OCI-LY1 (cell line): Measurements from ENCODE around the gene GPD2.

ENCODE experiments used
- H2AFZ ChIP-seq: fragments of 200-600 bp; sonication (generic), shearing (Covaris generic); 2 replicates; pipeline ENCODE4 v1.6.0; 2014; ENCODE audit warnings: antibody characterized with exemption, mild to moderate bottlenecking, low read length
- H3F3A ChIP-seq: fragments of 200-600 bp; sonication (generic), shearing (Covaris generic); 2 replicates; pipeline ENCODE4 v1.6.0; 2014; ENCODE audit warnings: mild to moderate bottlenecking, antibody characterized with exemption, low read length, moderate library complexity; ENCODE audit not compliant: insufficient read depth
- H3K27ac ChIP-seq: fragments of 200-600 bp; sonication (generic); 2 replicates; pipeline ENCODE4 v1.5.1; 2014; ENCODE audit warnings: low read length, mixed run types, mild to moderate bottlenecking, low read depth; ENCODE audit not compliant: poor library complexity, severe bottlenecking
- H3K27me3 ChIP-seq: fragments of 200-600 bp; sonication (generic); 2 replicates; pipeline ENCODE4 v1.6.0; 2014; ENCODE audit warnings: antibody characterized with exemption, mild to moderate bottlenecking, low read length, moderate library complexity; ENCODE audit not compliant: insufficient read depth
- H3K36me3 ChIP-seq: fragments of 200-600 bp; sonication (generic); 2 replicates; pipeline ENCODE4 v1.6.1; 2014; ENCODE audit warnings: mild to moderate bottlenecking, antibody characterized with exemption, low read length, moderate library complexity, mixed read lengths; ENCODE audit not compliant: insufficient read depth
- H3K4me1 ChIP-seq: fragments of 200-600 bp; sonication (generic); 2 replicates; pipeline ENCODE4 v1.5.1; 2014; ENCODE audit warnings: mild to moderate bottlenecking, low read length, moderate library complexity; ENCODE audit not compliant: insufficient read depth, severe bottlenecking
- H3K4me2 ChIP-seq: fragments of 200-600 bp; sonication (generic), shearing (Covaris generic); 2 replicates; pipeline ENCODE4 v1.6.1; 2014; ENCODE audit warnings: low read length
- H3K4me3 ChIP-seq: fragments of 200-600 bp; sonication (generic); 2 replicates; pipeline ENCODE4 v1.5.1; 2014; ENCODE audit warnings: low read length, low read depth, mild to moderate bottlenecking, mixed read lengths; ENCODE audit not compliant: poor library complexity, severe bottlenecking
- H3K79me2 ChIP-seq: fragments of 200-600 bp; shearing (Covaris generic); 2 replicates; pipeline ENCODE4 v1.6.1; 2016; ENCODE audit warnings: mixed run types, low read length, mixed read lengths; ENCODE audit not compliant: insufficient read depth
- H3K9ac ChIP-seq: fragments of 200-600 bp; sonication (generic), shearing (Covaris generic); 2 replicates; pipeline ENCODE4 v1.6.1; 2014; ENCODE audit warnings: mild to moderate bottlenecking, low read length, mixed read lengths
- H3K9me2 ChIP-seq: fragments of 200-600 bp; sonication (generic), shearing (Covaris generic); 2 replicates; pipeline ENCODE4 v1.6.1; 2014; ENCODE audit warnings: low read depth, mild to moderate bottlenecking, low read length, mixed read lengths
- H3K9me3 ChIP-seq: fragments of 200-600 bp; shearing (Covaris generic); 2 replicates; pipeline ENCODE4 v1.6.1; 2014; ENCODE audit warnings: low read length, mixed read lengths
- H4K20me1 ChIP-seq: fragments of 200-600 bp; sonication (generic), shearing (Covaris generic); 2 replicates; pipeline ENCODE4 v1.6.0; 2016; ENCODE audit warnings: mild to moderate bottlenecking, low read length; ENCODE audit not compliant: insufficient read depth
- EZH2 ChIP-seq: fragments of 200-600 bp; sonication (generic), shearing (Covaris generic); IDR thresholded peaks from 2 replicates; pipeline ENCODE4 v1.8.0; 2017; ENCODE audit warnings: borderline replicate concordance, mixed run types, mild to moderate bottlenecking, antibody characterized with exemption, low read length, moderate library complexity, mixed read lengths
- TF ChIP-seq, protein P1 (sequence below): fragments of 200-600 bp; sonication (generic), shearing (Covaris generic); IDR thresholded peaks from 2 replicates; pipeline ENCODE4 v1.5.1; 2017; ENCODE audit warnings: mild to moderate bottlenecking, antibody characterized with exemption, low read length, moderate library complexity, mixed read lengths

The GPD2 gene

DNA sequence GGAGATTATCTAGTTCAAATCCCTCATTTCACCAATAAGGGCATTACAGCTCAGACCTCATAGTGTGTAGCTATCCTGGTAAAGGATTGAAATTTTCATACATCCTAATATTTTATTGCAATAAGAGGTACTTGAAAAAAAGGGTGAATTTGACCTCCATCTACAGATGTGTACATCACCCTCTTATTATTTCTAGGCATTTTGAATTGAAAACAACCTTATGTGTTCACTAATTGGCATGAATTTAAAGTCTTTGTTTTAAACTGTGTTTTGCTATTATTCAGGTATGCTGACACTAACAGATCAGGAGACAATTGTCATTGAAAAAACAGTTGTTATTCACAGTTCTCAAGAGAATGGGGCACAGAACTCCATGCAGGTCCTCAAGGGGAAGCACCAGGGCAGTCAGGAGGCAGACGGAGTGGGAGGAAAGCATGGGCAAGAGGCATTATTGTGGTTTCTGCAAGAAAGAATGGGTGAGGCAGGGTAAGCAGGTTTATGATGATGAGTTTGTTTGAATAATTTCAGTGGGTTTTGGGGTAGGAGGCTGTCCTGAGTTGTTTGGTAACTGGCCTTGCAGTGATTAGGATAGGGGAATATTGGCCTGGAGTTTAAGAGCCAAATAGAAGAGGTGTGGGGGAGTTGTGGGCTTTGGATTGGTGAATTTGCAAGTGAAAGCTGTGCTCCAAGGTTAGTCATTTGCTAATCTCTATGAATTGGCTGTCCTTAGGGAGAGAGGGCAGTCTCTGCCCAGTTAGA is 194.6 kb downstream of the GPD2 start:
- no peak overlapping the region for H3K4me3 ChIP-seq
- H3K36me3 ChIP-seq: no peaks in the 10 kb centered on the region
- no peaks in the 10 kb centered on the region for H3K27me3 ChIP-seq
- TF ChIP-seq EZH2: no peak
- TF ChIP-seq, protein P1, sequence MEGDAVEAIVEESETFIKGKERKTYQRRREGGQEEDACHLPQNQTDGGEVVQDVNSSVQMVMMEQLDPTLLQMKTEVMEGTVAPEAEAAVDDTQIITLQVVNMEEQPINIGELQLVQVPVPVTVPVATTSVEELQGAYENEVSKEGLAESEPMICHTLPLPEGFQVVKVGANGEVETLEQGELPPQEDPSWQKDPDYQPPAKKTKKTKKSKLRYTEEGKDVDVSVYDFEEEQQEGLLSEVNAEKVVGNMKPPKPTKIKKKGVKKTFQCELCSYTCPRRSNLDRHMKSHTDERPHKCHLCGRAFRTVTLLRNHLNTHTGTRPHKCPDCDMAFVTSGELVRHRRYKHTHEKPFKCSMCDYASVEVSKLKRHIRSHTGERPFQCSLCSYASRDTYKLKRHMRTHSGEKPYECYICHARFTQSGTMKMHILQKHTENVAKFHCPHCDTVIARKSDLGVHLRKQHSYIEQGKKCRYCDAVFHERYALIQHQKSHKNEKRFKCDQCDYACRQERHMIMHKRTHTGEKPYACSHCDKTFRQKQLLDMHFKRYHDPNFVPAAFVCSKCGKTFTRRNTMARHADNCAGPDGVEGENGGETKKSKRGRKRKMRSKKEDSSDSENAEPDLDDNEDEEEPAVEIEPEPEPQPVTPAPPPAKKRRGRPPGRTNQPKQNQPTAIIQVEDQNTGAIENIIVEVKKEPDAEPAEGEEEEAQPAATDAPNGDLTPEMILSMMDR: no peak
- H3K4me1 ChIP-seq: no peaks in the 10 kb centered on the region
- no peaks in the 10 kb centered on the region for H3K79me2 ChIP-seq
- H3K4me2 ChIP-seq: no peak overlapping the region
- no peaks in the 10 kb centered on the region for H3K9me2 ChIP-seq
- no peaks in the 10 kb centered on the region for H3K9me3 ChIP-seq
- no peak overlapping the region for H2AFZ ChIP-seq
- no peak overlapping the region for H3K27ac ChIP-seq
- no peak overlapping the region for H3K9ac ChIP-seq
- H4K20me1 ChIP-seq: no peaks in the 10 kb centered on the region
- no peaks in the 10 kb centered on the region for H3F3A ChIP-seq

DNA sequence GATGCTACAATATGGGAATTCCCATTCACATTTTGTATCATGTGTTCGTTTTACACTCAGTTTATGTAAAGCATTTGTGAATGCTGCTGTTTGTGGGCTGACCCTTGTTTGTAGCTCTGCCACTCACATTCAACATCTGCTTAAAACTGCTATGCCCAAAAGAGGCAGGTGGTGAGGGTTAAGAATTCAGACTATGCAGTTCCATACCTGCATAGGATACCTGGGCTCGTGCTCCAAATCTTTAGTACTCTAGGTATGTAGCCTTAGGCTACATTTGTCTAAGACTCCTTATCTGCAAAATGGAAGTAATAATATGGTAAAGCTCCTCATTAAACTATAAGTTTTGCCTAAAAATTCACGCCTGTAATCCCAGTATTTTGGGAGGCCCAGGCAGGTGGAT is 199.5 kb downstream of the GPD2 start:
- Histone ChIP-seq H3K27ac (no peak overlapping the region), H2AFZ (no peak overlapping the region), H3K4me1 (no peaks in the 10 kb centered on the region), H3K4me3 (no peak overlapping the region), H3K27me3 (no peaks in the 10 kb centered on the region), H4K20me1 (no peaks in the 10 kb centered on the region), H3K9me3 (no peaks in the 10 kb centered on the region), H3K79me2 (no peaks in the 10 kb centered on the region), H3F3A (no peaks in the 10 kb centered on the region), H3K4me2 (no peak overlapping the region), H3K9ac (no peak overlapping the region), H3K36me3 (no peaks in the 10 kb centered on the region), H3K9me2 (no peaks in the 10 kb centered on the region)
- no peak for TF ChIP-seq EZH2
